ENCODE measurements around the gene ZNF337.
"Not testable (repeated sequence)": the region's sequence is repeated elsewhere in the genome, so short reads cannot be mapped to it uniquely, and the experiment has no call there.

GRCh38 chr20:25704303-25704702 lies 7.7 kb upstream of the ZNF337 start:
- TF ChIP-seq CTCF, POLR2A, POLR2AphosphoS5 (IDR thresholded peaks at IDR 0.05): not testable (repeated sequence)
